Activated naive CD4-positive, alpha-beta T cell treated with Interleukin-2 at 50 U/mL for 16 hours (primary cell): ENCODE measurements around the gene USP5.

ENCODE experiments used
- DNase-seq: peaks from one replicate; pipeline ENCODE4 v3.0.0-alpha.2; 2020

The USP5 gene, protein sequence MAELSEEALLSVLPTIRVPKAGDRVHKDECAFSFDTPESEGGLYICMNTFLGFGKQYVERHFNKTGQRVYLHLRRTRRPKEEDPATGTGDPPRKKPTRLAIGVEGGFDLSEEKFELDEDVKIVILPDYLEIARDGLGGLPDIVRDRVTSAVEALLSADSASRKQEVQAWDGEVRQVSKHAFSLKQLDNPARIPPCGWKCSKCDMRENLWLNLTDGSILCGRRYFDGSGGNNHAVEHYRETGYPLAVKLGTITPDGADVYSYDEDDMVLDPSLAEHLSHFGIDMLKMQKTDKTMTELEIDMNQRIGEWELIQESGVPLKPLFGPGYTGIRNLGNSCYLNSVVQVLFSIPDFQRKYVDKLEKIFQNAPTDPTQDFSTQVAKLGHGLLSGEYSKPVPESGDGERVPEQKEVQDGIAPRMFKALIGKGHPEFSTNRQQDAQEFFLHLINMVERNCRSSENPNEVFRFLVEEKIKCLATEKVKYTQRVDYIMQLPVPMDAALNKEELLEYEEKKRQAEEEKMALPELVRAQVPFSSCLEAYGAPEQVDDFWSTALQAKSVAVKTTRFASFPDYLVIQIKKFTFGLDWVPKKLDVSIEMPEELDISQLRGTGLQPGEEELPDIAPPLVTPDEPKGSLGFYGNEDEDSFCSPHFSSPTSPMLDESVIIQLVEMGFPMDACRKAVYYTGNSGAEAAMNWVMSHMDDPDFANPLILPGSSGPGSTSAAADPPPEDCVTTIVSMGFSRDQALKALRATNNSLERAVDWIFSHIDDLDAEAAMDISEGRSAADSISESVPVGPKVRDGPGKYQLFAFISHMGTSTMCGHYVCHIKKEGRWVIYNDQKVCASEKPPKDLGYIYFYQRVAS

DNA sequence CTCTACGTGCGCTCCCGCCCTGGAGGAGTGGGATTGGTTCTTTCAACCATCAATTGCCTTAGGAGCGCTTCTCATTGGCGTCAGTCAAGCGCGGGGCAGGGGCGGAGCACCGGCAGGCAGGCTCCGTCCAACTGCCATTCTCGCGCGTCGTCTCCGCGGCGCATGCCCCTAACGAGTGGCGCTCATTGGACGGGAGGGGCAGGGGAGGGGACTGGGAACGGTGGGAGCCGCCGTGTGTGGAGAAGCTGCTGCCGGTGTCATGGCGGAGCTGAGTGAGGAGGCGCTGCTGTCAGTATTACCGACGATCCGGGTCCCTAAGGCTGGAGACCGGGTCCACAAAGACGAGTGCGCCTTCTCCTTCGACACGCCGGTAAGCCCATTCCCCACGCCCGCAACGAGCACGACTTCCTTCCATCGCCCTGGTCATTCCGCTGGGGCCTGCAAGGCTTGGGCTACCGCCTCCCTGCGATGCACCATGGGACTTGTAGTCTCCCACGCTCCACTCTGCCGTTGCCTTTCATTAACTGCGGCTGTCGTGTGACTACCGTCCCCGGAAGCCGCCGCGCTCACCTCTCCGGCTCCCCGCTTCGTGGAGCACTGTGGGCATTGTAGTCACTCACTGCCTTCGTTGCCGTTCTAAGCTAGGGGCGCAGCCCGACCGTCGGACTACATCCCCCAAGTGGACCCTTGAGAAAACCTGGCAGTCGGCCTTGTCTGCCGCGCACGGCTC, at the start of gene USP5:
Gene USP5, plus strand, starts transcription at position 230 of the 730 bp plus-strand sequence. Its CDS starts 30 bp downstream, at position 260.
- DNase-seq = peak; percentile 98

- DNase-seq = no peak
Measured at GRCh38 chr12:6807170-6807569, 44.8 kb upstream of the USP5 start.

- DNase-seq = no peak
Measured at GRCh38 chr12:6809056-6809455, 42.9 kb upstream of the USP5 start.

- DNase-seq = no peak
Measured at GRCh38 chr12:6810758-6811157, 41.2 kb upstream of the USP5 start.

DNA sequence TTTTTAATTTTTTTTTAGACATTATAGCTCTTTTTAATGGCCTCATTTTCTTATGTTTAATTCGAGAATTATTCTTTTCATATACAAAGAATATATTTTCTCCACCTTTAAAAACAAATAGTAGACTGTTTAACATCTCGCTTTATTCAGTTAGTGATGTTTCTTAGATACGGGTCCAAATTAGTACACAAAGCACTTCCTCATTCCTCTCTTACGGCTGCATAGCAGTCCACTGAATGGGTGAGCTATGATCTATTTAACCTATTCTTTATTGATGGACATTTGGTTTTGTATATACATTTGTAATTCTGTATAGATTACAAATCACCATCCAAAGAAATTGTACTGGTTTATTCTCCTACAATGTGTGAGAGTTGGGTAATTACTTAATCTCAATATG, 38.6 kb upstream of the USP5 start:
- no peak for DNase-seq

- DNase-seq = no peak
Measured at GRCh38 chr12:6816598-6816997, 35.4 kb upstream of the USP5 start.

DNA sequence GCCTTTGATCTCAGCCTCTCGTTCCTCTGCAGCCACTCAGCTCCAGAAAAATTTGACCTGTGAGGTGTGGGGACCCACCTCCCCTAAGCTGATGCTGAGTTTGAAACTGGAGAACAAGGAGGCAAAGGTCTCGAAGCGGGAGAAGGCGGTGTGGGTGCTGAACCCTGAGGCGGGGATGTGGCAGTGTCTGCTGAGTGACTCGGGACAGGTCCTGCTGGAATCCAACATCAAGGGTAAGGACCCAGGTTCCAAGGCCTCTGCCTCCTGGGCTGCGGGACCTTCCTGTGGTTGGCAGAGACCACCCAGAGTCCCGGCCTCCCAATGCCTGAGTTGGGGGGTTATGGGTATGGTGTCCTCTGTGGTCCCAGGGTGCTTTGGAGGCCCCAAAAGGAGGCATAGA, 34.9 kb upstream of the USP5 start:
- no peak for DNase-seq

DNA sequence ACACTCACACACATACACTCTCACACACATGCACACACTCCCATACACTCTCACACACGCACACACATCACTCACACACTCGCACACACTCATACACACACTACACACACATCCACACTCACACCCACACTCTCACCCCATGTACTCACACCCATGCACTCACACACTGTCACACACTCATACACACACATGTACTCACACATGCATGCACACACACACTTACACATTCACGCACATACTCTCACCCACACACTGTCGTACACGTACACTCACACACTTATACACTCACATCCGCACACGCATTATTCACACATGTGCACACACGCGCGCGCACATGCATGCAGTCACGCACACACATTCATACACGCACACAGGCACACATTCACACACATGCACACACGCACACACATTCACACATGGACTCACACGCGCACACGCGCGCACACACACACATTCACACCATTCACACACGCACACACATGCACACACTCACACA, 34.2 kb upstream of the USP5 start:
- no peak for DNase-seq

DNA sequence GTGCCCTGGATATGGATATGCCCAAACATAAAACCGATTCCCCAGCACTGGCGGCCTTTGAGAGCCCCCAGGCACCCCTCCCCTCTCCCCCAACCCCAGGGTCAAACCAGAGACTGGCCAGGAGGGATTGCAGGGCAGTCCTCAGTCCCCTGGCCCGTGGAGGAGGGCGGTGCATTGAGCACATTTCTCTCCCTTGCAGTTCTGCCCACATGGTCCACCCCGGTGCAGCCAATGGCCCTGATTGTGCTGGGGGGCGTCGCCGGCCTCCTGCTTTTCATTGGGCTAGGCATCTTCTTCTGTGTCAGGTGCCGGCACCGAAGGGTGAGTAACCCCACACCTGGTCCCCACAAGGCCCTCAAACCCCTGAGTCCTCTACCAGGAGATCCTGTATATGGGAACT, 33.7 kb upstream of the USP5 start:
- no peak for DNase-seq

DNA sequence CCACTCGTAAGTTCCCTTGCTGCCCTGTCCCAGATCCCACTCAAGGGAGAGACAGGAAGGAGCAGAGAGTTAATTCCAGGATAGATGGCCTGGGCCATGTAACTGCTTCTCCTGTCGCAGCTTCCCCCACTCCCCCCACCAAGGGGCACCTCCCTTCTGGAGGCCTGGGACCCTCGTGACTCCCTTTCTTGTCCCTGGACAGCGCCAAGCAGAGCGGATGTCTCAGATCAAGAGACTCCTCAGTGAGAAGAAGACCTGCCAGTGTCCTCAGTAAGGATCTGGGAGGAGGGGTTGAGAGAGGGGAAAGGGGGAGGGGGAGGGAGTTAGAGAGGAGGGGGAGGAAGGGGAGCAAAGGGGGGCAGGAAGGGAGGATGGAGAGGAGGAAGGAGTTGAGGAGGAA, 33.3 kb upstream of the USP5 start:
- DNase-seq = no peak

DNA sequence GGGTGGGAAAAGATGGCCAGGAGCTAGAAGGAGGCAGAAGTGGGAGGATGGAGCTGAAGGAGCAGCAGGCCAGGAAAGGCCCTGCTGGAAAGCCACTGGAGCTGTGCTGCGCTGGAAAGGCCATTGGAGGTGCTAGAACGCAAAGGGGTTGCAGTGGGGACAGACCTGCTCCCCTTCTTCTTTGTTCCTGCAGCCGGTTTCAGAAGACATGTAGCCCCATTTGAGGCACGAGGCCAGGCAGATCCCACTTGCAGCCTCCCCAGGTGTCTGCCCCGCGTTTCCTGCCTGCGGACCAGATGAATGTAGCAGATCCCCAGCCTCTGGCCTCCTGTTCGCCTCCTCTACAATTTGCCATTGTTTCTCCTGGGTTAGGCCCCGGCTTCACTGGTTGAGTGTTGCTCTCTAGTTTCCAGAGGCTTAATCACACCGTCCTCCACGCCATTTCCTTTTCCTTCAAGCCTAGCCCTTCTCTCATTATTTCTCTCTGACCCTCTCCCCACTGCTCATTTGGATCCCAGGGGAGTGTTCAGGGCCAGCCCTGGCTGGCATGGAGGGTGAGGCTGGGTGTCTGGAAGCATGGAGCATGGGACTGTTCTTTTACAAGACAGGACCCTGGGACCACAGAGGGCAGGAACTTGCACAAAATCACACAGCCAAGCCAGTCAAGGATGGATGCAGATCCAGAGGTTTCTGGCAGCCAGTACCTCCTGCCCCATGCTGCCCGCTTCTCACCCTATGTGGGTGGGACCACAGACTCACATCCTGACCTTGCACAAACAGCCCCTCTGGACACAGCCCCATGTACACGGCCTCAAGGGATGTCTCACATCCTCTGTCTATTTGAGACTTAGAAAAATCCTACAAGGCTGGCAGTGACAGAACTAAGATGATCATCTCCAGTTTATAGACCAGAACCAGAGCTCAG, 32.6 kb upstream of the USP5 start:
- DNase-seq = no peak

GRCh38 chr12:6820166-6820565, 31.8 kb upstream of the USP5 start:
- DNase-seq = no peak

DNA sequence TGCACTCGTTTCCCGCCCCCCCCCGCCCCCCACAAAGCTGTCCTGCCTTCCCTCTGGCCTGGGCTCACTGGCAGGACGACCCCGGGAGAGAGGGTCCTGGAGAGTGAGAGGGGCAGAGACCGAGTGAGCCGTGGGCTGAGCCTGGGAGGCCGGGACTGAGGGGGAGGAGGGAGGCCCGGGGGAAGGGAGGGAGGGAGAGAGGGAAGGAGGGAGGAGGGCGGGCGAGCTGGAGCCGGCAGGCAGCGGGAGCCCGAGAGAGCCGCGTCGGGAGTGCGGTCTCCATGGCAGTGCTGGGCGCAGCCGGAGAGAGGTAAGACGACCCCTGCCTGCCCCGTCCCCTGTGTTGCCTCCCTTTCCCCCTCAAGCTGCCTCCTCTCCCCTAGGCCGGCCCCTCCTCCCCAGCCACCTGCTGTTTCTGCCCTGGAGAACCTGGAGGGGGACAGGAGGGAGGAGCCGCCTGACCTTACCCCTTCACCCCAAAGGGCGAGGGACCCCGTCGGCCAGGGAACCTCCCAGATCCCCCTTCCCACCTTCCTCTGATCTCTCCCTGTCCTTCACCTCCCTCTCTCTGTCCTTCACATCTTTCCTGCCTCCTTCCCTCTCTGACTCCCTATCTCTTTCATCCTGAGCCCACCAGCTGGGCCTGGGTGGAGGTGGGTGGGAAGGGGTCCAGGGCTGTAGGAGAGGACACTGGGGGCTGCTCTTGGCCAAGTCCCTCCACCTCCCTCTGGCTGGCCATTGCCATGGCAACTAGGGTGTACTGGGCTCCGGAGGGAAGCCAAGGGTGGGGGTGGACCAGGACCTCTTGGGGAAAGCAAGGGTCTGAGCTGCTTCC, 30.1 kb upstream of the USP5 start, which contains the start of gene GPR162:
Gene GPR162, plus strand, starts transcription at position 231 of the 835 bp plus-strand sequence. CDS start 2,078 bp downstream, outside the sequence.
- DNase-seq = no peak

GRCh38 chr12:6822426-6823135, 29.4 kb upstream of the USP5 start:
- DNase-seq = no peak

- DNase-seq = no peak
Measured at GRCh38 chr12:6823182-6824084, 28.5 kb upstream of the USP5 start.

DNA sequence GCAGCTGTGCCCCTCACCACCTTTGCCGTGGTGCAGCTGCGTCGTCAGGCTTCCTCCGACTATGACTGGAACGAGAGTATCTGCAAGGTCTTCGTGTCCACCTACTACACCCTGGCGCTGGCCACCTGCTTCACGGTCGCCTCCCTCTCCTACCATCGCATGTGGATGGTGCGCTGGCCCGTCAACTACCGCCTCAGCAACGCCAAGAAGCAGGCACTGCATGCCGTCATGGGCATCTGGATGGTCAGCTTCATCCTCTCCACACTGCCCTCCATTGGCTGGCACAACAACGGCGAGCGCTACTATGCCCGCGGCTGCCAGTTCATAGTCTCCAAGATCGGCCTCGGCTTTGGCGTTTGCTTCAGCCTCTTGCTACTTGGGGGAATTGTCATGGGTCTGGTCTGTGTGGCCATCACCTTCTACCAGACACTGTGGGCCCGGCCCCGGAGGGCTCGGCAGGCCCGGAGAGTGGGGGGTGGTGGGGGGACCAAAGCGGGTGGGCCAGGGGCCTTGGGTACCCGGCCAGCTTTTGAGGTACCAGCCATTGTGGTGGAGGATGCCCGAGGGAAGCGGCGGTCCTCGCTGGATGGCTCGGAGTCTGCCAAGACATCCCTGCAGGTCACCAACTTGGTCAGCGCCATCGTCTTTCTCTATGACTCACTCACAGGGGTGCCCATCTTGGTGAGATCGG, 27.7 kb upstream of the USP5 start:
- no peak for DNase-seq

DNA sequence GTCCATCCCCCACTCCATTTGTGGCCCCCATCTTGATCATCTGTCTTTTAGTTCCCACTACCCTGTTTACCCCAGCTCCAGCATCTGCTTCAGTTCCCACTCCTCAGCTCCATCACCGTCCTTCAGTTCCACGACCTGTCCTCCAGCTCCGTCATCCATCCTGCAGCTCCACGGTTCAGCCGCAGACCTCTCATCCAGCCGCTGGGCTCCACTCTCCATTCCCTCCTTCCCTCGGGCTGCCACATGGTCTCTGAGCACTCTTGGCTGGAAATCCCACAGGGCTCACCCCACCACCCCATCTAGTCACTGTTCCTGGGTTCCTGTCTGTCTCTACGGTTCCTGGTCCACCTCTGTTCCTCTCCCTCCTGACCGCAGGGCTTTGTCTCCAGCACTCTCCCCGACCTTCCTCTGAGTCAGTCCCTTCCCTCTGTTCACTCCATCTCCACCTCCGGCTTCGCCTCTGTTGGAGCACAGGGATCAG, 27.0 kb upstream of the USP5 start:
- DNase-seq = no peak

DNA sequence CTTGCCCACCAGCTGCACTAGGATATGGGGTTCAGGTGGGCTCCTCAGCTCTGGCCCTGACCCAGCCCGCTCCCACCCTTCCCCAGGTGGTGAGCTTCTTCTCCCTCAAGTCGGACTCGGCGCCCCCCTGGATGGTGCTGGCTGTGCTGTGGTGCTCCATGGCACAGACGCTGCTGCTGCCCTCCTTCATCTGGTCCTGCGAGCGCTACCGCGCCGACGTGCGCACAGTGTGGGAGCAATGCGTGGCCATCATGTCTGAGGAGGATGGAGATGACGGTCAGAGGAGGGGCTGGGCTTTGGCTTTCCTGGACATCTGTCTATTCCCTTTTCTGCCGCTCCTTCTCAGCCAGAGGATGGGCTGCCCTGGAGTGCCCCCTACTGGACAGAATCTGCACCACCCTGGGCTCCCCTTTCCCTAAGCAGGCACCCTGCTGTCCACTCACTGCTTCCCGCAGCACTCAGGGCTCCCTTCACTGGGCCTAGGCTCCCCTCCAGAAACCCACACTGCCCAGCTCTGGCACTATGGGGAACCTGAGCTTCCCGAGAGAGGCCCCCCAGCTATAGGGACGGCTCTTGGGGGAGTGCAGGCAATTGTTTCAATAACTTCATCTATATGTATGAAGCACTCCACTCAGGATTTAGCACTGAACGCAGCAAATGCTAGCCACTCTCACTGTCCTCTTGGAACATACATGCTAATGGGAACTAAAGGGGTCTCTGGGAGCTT, 26.4 kb upstream of the USP5 start:
- DNase-seq = peak; percentile 84
